Testis (tissue), 3 donors: Measurements from ENCODE around the gene ZNF485. TPM values are rescaled to one million over a fixed set of nuclear protein-coding genes. Genes with fewer than 3 reads are reported as not detected.

Source experiments
- DNase-seq: peaks from one replicate; pipeline ENCODE4 v3.0.0-alpha.2; 2019
- H3K27ac ChIP-seq, 2 donors: fragments of 200-600 bp; sonication (generic); one replicate each; pipeline ENCODE4 v1.5.1; 2019
- H3K27me3 ChIP-seq: fragments of 200-600 bp; sonication (generic); one replicate; pipeline ENCODE4 v1.5.1; 2019
- H3K36me3 ChIP-seq: fragments of 200-600 bp; sonication (generic); one replicate; pipeline ENCODE4 v1.5.1; 2017; ENCODE audit warnings: low read depth; ENCODE audit errors: missing control alignments
- H3K4me1 ChIP-seq: fragments of 200-600 bp; sonication (generic); one replicate; pipeline ENCODE4 v1.5.1; 2019
- H3K4me3 ChIP-seq, 2 donors: fragments of 200-600 bp; sonication (generic); one replicate each; pipeline ENCODE4 v1.5.1; 2017 to 2019
- H3K9me3 ChIP-seq: fragments of 200-600 bp; sonication (generic); one replicate; pipeline ENCODE4 v1.5.1; 2017
- POLR2A ChIP-seq: fragments of 450-650 bp; IDR thresholded peaks from one replicate; pipeline ENCODE4 v1.6.1; 2017; ENCODE audit warnings: antibody characterized with exemption, mild to moderate bottlenecking, moderate library complexity
- WGBS, 2 donors: methylation state at CpG; one replicate each; pipeline ENCODE4 v1.1.5; 2018; 5-methylcytosine and 5-hydroxymethylcytosine counted together
- intact Hi-C: fragments of 100-400 bp; cut with DNase I; formaldehyde crosslinking; loops from one replicate; pipeline ENCODE4 v1.15.1; 2023; ENCODE audit warnings: low total_unique reads
- polyA plus RNA-seq: library from polyadenylated mRNA; stranded (reverse); fragments of 350-450 nt; fragmentation: Illumina TruSeq; extraction: RNeasy Lipid Tissue Mini Kit (QIAGEN cat#74804); gene quantifications from one replicate; pipeline ENCODE4 v1.2.3, GENCODE V29; 2014; ENCODE audit warnings: low read depth, low replicate concordance; ENCODE audit not compliant: insufficient read depth
- total RNA-seq, 2 donors: library from RNA; depleted of rRNA; stranded (reverse); fragments of >200 nt; gene quantifications; one replicate each; pipeline ENCODE4 v1.2.3, GENCODE V29; 2016
- TF ChIP-seq, protein P1 (sequence below), 3 experiments: fragments of 450-650 bp in 2 of 3; fragments of 200-600 bp in 1 of 3; sonication (generic) in 1 of 3; IDR thresholded peaks; one replicate each; pipeline ENCODE4 v1.5.1; 2016 to 2019; ENCODE audit warnings: antibody characterized with exemption in 3 of 3, mild to moderate bottlenecking in 2 of 3, moderate library complexity in 1 of 3

The ZNF485 gene
- total and polyA plus RNA-seq, 3 donors from 2014 or later = 5.8 to 10.0 (median 8.8) TPM

DNA sequence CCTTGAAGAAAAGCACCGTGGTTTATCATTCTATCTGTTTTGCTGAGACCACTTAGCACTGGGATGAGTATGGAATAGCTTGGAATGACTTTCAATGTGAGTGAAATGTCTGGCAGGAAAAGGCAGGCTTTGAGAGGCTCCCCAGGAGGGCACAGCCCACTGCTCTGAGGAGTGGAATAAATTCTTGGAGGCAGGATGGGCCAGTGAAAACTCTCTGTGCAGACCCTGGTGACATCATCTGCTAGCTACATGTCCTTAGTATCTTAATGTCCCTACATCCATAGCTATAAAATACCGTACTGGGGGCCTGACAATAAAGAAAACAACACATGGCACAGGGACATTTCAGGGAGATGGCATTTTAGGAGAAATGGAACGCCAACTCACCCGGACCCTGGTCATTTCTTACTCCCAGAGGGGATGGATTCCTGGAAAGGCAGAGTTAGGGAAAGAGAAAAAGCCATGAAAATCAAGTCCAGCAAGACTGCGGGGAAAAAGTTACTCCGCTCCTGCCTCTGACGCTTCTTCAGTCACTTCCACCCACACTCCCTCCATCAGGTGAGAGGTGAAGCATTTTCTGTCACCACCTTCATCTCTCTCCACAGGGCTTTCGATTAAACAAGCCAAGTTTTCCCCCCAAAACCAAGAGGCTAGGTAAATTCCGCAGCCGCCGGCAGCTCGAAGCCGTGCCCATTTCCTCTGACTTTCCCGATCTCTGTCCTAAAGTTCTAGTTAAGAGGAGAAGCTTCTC, 32.8 kb upstream of the ZNF485 start:
- Histone ChIP-seq H3K4me3 (peak overlapping the region; percentile 65 to 74), H3K36me3 (no peaks in the 10 kb centered on the region), H3K27ac (peak overlapping the region; percentile 73), H3K27me3 (no peaks in the 10 kb centered on the region), H3K9me3 (no peaks in the 10 kb centered on the region), H3K4me1 (no peaks in the 10 kb centered on the region)
- 35 to 37% methylated on average over 14 of the region's 14 CpGs for WGBS, 2 donors
- TF ChIP-seq POLR2A = no peak
- TF ChIP-seq, protein P1, sequence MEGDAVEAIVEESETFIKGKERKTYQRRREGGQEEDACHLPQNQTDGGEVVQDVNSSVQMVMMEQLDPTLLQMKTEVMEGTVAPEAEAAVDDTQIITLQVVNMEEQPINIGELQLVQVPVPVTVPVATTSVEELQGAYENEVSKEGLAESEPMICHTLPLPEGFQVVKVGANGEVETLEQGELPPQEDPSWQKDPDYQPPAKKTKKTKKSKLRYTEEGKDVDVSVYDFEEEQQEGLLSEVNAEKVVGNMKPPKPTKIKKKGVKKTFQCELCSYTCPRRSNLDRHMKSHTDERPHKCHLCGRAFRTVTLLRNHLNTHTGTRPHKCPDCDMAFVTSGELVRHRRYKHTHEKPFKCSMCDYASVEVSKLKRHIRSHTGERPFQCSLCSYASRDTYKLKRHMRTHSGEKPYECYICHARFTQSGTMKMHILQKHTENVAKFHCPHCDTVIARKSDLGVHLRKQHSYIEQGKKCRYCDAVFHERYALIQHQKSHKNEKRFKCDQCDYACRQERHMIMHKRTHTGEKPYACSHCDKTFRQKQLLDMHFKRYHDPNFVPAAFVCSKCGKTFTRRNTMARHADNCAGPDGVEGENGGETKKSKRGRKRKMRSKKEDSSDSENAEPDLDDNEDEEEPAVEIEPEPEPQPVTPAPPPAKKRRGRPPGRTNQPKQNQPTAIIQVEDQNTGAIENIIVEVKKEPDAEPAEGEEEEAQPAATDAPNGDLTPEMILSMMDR (IDR thresholded peaks at IDR 0.05) = no peak
- intact Hi-C loops = no loop called here
- no peak for DNase-seq

DNA sequence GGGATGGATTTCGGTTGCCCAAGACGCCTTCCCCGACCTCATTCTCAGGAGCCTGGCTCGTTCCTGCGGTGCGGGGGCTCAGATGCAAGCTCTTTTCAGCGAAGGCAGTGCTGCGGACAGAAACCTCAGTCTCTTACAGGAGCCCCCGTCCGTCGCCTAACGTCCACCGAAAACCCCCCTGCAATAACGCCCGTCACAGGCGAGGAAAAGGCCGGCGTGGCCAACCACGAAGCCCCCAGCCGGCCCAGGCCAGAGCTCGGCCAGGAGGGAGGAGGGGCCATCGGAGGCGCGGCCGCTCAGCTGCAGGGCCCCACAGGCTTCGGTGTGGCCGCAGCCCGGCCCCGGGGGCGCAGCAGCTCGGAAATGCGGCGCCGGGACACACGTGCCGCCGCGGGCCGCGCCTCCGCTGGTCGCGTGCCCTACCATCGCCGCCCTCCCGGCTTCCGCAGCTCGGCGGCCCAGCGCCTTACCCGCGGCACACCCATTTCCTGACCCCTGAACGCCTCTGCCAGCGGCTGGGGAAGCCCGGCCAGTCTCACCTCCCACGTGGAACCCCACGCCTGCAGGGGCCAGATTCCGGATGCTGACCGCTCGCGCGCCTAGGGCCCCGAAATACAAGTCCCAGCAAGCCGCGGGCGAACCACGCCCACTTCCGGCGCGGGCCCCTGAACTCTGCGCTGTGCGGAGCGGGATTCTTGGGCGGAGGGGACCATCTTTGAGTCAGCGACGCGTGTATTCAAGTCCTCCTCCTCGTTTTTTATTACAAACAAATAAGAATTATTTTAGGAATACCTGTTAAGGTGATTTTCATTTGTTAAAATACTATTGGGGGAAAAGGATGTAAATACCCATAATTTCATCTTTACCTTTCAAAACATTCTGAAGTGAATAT, 32.0 kb upstream of the ZNF485 start, which contains the start of gene ZNF239:
Gene ZNF239, minus strand, starts transcription at position 616 of the 892 bp plus-strand sequence. CDS start 16,537 bp downstream, outside the sequence.
- WGBS, 2 donors = 2 to 4% methylated on average over 38 to 72 of the region's 78 CpGs
- H3K4me3 ChIP-seq = peak within 1 kb of the TSS; percentile 65 to 74
- intact Hi-C loops = no loop called here
- no peak for TF ChIP-seq POLR2A
- TF ChIP-seq, protein P1 (IDR thresholded peaks at IDR 0.05) = peak in 1 of 3 experiments; percentile 1
- H3K36me3 ChIP-seq = no peaks in the 10 kb centered on the region
- H3K27ac ChIP-seq = peak within 1 kb of the TSS; percentile 73
- no peaks in the 10 kb centered on the region for H3K4me1 ChIP-seq
- DNase-seq = peak; percentile 95
- H3K27me3 ChIP-seq = no peaks in the 10 kb centered on the region
- no peaks in the 10 kb centered on the region for H3K9me3 ChIP-seq

DNA sequence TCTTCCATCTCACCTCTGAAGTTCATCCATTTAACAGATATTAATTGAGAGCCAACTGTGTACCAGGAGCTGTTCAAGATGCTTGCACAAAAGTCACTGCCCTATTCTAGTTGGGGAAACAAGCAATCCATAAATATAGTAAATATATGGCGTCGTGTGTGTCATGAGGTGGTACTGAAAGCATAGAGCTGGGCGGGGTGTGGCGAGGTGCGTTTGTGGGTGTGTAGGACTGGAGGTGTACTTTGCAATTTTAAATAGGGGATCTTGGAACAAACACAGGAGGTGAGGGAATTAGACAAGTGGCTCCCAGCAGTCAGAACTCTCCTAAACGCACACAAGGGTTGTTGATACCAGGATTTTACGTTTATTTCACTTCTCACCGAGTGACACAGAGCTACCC, 31.3 kb upstream of the ZNF485 start:
- no peak for DNase-seq
- H3K27ac ChIP-seq = no peak overlapping the region
- no peaks in the 10 kb centered on the region for H3K9me3 ChIP-seq
- H3K36me3 ChIP-seq = no peaks in the 10 kb centered on the region
- no peaks in the 10 kb centered on the region for H3K4me1 ChIP-seq
- intact Hi-C loops = no loop called here
- no peaks in the 10 kb centered on the region for H3K27me3 ChIP-seq
- peak overlapping the region; percentile 65 to 74 for H3K4me3 ChIP-seq
- TF ChIP-seq, protein P1 (IDR thresholded peaks at IDR 0.05) = no peak
- TF ChIP-seq POLR2A = no peak
- 67 to 73% methylated on average over 8 of the region's 8 CpGs for WGBS, 2 donors

DNA sequence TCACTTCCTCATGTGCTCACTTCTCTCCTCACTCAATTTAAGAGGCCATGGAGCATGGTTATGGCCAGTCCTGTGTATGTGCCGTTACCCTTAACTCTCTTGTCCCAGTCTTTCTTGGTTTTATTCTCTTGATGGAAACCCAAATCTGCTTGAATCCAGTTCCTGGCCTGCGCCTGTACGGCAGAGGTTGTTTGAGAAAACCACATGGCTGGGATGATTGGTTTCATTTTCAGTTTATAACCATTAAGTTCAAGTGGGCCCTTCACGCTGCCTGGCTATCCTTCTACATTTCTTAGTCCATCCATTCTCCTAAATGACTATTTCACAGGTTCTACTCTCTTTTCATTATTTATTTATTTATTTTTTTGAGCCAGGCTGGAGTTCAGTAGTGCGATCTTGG, 30.2 kb upstream of the ZNF485 start:
- no peak for DNase-seq
- no peaks in the 10 kb centered on the region for H3K9me3 ChIP-seq
- H3K4me3 ChIP-seq = no peak overlapping the region
- no peak for TF ChIP-seq POLR2A
- TF ChIP-seq, protein P1 (IDR thresholded peaks at IDR 0.05) = no peak
- no peaks in the 10 kb centered on the region for H3K36me3 ChIP-seq
- H3K27me3 ChIP-seq = no peaks in the 10 kb centered on the region
- H3K4me1 ChIP-seq = no peaks in the 10 kb centered on the region
- intact Hi-C loops = no loop called here
- no peak overlapping the region for H3K27ac ChIP-seq
- 69 to 77% methylated on average over 5 of the region's 5 CpGs for WGBS, 2 donors
